OCI-M2 (cell line): ENCODE measurements around the gene AP1G1.
"Not testable (repeated sequence)": the region's sequence is repeated elsewhere in the genome, so short reads cannot be mapped to it uniquely, and the experiment has no call there.

ENCODE experiments used
- DNase-seq: peaks from one replicate; lab custom pipeline; 2025; ENCODE audit not compliant: unreplicated experiment; lab: John Stamatoyannopoulos, UW

Gene AP1G1

DNA sequence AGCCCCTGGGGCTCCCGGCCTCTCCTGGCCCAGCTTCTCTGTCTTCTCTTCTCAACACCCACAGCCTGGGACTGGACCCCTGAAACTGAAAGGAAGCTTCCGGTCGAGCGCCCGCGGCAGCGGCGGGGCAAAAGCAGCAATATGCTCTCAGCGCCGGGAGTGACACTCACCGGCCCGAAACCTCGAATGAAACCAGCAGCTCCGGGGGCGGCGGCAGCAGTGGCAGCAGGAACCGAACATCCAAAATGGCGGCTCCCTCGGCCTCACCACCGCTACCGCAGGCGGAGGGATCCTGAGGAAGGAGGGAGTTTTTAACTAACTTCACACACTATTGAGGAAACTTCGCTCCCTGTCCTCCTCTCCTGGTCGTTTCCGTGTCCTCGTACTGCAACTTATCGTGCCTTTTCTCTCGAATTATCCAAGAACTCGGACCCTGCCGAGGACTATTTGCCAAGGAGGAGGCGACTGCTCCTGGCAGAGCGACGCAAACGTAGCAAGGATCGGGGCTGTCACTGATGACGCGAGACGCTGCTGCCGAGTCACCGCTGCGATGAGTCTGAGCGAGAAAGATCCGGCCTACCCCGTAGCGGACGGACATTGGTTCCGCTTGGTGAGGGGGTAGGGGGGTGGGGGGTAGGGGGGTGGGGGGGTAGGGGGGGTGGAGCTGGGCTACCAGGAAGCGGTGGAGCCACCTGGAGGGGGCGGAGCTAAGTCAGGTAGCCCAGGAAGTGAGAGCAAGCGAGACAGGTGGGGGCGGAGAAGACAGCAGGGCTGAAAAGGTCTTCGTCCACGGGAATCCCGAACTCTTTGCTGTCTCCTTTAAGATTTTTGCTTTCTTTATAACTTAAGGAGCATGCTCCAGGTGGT is at the start of gene AP1G1:
AP1G1 (minus strand) TSS at position 242 of the 867 bp plus-strand sequence. CDS start 19,355 bp downstream, outside the sequence.
- peak; percentile 57 for DNase-seq

DNA sequence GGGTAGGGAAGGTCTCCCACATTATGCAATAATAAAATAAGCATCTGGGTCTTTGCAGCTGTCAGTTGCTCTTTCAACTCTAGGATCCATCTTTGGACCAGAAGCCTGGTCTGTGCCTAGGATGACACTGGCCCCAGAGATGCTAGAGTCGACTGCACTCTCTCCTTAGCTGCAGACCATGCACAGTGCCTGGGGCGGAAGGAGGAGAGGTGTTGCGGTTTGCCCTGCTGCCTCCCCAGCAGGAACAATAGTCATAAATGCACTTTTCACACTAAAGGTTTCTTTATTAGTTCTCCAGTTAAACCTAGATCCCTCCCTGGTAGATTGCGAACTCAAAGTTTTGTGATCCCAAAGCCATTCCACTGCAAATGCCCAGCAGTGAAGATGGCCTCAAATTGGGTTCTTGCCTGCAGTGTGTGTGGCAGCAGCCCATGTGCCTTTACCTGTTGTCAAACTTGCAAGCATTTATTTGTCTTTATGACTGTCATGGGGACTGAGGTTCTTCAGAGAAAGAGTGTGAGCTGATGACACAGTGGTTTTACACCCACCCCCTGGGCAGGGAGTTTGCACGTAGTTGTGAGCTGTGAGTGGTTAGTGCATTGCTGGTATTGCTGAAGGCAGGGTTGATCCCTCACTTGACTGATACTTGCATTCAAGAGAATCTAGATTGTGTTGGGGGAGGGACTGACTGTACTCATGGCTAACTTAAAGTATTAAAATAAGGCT is 47.5 kb upstream of the AP1G1 start:
- DNase-seq = no peak

DNA sequence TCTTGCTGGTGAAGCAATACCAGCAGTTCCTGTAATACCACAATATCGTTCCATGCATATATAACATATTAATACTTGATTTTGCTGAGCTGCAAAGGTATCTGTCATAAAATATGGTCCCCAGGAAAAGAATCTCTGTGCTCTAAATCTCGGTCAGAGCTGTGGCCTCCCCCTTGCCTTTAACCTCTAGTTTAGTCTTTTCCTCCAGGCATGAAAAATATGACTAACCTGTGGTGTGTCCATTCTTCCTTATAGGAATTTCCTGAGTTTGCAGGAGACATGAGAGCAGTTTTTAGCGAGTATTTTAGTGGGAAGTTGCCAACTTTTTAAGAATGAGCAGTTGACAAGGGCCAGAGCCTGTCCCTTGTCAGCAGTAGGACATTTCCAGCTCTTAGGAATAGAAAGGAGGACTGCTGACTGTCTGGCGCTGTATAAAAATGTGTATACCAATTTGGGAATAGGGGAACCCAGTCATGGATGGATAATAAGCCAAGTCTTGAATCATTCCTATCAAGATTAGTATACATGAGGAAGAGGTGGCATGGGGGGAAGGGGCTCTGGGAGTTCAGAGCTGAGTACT is 45.8 kb upstream of the AP1G1 start:
- no peak for DNase-seq

DNA sequence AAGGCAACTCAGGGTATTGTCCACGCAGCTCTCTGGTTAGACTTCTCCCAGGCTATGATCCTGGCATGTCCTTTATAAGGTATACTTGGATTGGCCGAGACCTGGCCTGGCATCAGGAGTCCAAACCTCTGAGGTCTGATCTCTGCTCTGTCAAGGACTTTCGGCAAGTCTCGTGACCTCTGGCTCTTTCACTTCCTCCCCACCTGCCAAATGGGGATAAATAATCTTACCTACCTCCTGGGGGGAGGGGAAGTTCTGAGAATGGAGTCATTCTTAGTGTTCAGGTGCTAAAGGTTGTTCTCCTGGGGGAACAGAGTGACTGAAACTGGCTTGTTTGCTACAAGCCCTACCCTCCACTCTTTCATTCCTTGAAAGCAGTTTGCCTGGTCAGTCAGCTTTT is 44.8 kb upstream of the AP1G1 start:
- DNase-seq = no peak

DNA sequence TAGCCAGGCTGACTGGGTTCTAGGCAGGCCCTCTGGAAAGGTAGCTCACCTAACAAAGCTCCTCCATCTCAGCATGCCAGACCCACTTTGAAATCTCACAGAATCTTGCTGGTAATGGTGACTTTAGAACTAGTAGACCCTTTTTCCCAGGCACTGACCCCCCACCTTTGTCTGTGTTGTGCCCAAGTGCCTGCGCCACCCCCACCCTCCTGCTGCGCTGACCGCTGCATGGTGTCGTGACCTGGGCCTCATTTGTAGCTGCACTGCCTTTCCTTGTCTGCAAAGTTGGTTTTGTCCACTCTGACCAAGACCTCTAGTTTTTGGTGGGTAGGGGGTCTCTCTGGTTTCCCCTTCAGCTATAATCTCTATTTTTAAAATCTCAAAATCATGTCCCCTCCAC is 43.9 kb upstream of the AP1G1 start:
- DNase-seq = no peak

DNA sequence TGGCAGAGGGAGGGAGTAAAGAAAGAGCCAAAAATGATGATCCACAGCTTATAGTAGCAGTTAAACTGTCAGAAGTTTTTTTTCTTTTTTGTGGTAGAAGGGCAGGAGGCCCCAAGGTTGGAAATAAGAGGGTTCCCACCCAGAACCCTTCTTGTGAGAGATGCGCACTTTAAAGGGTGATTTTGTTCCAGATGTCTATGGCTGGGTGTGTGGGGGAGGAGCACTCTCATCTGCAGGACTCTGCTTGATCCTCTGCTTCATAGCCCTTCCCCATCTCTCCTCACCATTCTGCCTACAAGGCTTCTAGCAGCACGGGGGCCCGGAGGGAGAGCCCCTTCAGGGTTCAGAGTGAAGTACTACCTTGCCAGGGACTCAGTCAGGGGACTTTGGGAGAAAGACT is 43.5 kb upstream of the AP1G1 start:
- no peak for DNase-seq

DNA sequence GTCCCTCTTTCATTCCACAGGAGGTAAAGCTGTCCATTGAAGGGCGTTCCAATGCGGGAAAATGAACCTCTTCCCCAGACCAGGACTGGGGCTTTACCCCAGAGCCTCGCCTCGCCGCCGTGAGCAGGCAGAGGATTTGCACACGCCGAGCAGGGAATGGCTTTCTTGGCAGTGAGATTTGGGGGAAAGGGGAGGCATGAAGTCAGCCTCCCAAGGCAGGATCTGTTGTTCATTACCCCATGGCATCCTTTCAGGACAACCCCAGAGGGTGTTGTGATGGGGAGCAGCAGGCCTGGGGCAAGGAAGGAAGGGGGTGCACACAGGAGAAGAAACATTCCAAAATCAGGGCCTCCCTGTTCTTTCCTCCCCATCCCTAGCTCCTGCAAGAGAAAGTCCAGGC is 43.1 kb upstream of the AP1G1 start:
- no peak for DNase-seq

DNA sequence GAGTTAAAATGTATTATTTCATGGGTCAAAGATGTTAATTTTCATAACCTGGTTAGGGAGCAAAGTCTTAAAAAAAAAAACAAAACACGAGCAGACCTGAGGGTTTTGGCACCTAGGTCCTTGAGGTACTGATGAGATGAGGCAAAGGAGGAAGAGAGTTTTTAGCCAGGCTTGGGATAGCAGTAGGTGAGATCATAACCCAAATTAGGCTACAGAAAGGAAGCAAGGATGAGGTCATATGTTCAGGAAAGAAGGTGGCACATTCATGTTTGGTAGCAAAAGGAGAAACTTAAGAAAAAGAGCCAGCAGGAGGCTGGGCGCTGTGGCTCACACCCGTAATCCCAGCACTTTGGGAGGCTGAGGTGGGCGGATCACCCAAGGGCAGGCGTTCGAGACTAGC is 40.0 kb upstream of the AP1G1 start:
- no peak for DNase-seq

DNA sequence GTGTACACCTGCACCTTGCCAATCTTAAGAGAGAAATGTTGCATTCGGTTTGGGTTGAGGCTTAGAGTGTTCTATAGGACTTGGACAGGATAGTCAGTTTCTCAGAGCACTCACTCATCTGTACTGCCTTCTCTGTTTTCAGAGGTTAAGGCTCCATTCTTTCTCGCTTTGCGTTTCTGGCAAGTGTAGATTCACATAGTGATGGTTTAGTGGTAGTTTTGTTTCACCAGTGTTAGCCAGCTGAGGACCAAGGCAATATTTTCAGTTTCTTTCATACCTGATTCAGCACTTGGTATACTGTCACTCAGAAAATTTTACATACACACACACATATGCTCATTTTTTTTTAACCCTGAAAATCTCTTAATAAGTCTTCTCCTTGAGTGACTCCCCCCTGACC is 38.5 kb upstream of the AP1G1 start:
- DNase-seq = no peak

DNA sequence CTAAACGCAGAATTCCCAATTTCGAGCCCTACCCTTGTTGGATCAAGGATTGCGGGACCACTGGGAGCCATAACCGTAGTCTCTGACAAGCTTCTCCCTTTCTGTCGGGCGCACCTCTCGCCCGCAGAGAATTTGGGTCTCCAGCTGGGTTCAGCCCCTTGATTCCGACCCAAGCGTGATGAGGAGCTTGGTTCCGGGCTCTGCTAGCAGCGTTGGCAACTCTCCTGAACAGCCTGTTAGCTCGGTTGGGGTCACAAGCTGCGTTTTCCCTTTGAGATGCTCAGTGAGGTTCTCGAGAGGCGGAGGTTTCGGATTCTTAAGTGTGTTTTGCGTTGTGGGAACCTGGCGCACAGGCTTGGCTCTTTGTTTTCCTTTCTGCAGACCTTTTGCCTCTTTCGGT is 37.8 kb upstream of the AP1G1 start:
- DNase-seq = no peak

DNA sequence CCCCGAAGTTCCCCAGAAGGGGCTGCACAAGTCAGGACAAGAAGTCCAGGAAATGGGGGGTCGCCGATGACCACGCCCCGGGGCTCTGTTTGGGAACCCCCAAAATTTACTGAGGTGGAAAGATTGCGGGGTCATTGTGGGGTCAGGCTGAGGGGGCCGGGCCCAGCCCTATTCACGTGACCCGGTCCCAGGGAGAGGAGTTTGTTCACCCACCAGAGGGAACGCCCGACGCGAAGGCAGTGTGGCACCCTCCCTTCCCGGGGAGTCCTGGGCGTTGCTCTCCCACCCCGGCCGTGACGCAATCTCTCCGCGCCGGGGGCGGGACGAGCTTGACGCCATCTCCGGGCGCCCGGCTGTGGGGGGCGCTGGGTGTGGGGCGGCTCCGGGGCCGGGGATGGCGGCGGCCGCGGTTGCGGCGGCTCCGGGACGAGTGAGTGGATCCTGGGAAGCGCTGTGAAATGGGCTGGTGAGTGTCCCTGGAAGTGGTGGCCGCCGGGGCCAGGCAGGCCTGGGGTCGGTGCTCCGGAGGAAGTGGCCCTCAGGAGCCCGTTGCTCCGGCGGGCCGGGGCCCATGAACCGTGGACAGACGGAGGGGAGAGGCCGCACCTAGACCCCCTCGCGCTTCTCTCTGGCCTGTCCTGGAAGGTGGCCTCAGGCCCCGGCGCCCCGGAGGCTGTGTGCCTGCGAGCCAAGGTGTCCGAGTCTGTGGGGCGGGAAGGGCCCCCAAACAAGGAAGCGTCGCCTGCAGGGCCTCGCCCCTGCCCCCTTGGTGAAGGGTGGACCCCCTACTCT is 37.2 kb upstream of the AP1G1 start, which contains the start of gene ATXN1L:
ATXN1L (plus strand) TSS at position 338 of the 792 bp plus-strand sequence. CDS start 3,765 bp downstream, outside the sequence.
- peak; percentile 36 for DNase-seq

DNA sequence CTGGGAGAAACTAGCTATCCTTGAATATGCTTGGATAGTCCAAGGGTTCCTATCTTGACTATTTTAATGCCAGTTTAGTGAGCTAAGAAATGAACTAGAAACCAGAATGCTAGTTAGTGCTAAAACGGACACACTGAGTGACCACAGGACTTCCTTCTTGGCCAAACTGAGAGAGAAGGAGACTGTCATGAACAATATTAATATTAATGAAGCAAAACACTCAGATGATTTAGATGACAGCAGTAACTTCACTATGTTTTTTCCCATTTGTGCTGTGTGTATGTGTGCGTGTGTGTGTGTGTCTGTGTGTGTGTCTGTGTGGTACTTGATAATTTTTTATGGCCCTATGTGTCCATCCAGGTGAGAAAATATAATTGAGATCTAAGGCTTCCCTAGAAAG is 34.9 kb upstream of the AP1G1 start:
- no peak for DNase-seq

DNA sequence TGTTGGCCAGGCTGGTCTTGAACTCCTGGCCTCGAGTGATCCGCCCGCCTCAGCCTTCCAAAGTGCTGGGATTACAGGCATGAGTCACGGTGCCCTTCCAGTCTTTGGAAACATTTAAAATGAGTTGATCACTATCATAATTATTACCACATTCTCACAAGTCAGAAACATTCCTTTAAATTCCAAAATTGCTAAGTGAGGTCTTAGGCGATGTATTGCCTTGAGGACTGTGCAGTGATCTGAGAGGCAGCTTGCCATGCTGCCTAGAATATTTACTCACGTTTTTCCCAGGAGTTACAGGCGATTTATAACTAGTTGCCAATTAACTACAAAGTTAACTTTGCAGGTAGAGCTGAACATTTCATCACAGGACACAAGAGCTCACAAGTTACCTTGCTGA is 31.4 kb upstream of the AP1G1 start:
- no peak for DNase-seq

DNA sequence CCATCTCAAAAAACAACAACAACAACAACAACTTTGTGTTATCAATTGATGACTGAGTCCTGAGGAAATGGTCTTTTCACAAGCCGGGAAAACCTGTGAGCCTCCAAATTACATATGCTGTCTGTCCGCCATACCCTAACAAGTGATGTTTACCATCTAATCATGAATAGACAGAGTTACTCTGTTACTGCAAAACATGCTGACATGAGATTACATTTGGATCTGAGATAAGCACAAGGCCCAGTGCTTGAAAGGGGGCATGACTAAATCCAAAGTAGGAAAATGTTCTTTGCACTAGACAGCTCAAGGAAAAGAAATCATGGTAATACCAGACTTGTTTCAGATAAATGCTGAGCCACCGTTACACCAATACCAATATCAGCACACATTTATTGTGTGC is 28.5 kb upstream of the AP1G1 start:
- no peak for DNase-seq

DNA sequence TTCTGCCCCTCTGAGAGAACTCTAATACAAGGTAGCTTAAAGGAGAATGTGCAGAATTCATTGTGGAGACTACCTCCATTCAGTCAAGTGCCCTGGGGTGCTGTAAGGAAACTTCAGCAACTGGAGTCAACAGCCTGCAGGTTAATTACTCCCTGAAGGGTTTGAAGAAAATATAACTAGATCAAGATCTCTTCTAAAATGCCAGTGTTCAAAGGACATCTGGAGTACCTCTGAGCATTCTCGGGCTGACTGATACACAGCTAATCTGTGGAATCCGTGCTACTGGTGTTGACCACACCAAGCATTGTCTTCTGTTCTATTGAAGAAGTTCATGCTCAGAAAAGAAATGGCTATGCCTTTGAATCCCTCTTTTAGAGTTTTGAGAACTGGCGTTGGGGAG is 25.7 kb upstream of the AP1G1 start:
- no peak for DNase-seq

DNA sequence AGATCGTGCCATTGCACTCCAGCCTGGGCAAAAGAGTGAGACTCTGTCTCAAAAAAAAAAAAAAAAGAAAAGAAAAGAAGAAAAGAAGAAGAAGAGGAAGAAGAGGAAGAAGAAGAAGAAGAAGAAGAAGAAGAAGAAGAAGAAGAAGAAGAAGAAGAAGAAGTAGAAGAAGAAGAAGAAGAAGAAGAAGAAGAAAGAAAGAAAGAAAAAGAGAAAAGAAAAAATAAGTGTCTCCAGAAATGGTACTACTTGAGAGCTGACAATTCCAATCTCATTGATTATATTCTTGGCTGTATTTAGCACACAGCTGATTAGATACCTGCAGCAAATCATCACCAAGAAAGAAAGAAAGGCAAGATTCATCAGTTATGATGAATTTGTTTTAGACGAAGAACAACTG is 23.5 kb upstream of the AP1G1 start:
- not testable (repeated sequence) for DNase-seq

DNA sequence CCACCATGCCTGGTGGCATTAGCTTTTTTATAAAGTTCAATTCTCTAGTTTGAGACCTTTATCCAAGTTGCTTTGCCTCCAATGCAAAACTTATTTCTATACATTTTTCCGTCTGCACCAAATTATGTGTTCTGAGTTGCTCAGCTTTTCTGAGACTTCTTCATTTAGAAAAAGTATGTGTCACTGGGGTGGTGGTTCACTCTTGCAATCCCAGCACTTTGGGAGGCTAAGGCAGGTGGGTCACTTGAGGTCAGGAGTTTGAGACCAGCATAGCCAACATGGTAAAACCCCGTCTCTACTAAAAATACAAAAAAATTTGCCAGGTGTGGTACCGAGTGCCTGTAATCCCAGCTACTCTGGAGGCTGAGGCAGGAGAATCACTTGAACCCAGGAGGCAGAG is 23.1 kb upstream of the AP1G1 start:
- DNase-seq = not testable (repeated sequence)

DNA sequence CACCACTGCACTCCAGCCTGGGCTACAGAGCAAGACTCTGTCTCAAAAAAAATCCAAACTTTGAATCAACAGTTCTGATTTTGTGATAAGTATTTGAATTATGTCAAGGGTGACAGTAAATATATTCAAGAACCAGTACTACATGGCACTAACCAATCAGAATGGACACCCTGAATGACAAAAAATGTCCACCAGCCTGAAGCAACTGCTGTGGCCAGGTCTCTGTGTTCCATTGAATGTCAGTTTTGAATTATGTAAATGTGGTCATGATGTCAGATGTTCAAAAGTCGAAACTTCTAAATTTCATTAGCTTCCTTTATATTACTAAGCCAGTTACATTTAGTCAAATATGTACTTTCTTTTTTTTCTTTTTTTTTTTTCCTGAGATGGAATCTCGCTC is 21.7 kb upstream of the AP1G1 start:
- no peak for DNase-seq

DNA sequence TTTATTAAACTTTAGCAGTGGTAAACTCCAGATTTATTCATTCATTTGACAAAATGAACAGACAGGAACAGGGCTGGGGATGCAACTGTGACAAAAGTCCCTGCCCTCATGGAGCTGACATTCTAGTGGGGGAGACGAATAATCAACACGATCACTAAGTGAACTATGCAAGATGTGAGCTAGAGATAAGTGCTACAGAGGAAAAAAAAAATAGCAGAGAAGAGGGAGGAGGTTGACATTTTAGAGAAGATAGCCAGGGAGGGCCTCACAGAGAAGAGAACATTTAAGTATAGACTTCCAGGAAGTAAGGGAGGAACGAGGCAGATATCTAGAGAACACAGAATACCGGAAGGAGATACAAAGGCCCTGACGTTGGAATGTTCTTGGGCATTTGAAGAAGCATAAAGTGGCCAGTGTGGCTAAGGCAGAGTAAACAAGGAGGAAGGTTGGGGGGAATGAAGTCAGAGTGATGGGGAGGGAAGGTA is 17.9 kb upstream of the AP1G1 start:
- no peak for DNase-seq

DNA sequence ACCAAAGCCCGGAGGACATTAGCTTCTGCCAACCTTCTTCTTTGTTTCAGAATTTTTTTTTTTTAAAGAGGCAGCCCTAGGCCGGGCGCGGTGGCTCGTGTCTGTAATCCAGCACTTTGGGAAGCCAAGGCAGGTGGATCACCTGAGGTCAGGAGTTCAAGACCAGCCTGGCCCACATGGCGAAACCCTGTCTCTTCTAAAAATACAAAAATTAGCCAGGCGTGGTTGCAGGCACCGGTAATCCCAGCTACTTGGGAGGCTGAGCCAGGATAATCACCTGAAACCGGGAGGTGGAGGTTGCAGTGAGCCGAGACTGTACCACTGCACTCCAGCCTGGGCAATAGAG is 8.5 kb upstream of the AP1G1 start:
- DNase-seq = not testable (repeated sequence)

DNA sequence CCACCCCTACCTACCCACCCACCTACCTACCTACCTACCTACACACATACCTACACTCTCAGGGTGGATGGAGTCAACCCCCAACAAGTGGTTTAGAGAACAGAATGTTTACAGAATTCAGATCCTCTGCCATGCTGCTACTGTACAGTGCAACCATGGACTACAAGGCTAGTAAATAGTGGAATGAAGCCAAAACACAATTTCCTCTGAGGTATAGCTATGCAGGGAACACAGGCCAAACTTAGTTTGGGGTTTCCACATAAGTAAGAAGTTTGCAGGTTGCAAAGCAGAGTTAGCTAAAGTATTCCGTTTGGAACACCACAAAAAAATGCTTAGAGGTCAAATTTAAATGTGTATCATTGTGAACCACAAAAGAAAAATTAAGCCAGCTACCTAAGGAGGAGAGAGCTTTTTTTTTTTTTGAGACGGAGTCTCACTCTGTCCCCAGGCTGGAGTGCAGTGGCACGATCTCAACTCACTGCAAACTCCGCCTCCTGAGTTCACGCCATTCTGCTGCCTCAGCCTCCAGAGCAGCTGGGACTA is 2.7 kb upstream of the AP1G1 start:
- DNase-seq = no peak
